SU-DHL-6 (cell line): ENCODE results near the gene HMGCR.

Source experiments
- CTCF ChIP-seq: fragments of 200-600 bp; sonication (generic); IDR thresholded peaks from one replicate; pipeline ENCODE4 v1.5.1; 2017; ENCODE audit warnings: antibody characterized with exemption, mild to moderate bottlenecking, low read length, moderate library complexity; ENCODE audit not compliant: insufficient read depth, poor library complexity, severe bottlenecking
- EZH2phosphoT487 ChIP-seq: fragments of 200-600 bp; sonication (generic), shearing (Covaris generic); conservative IDR thresholded peaks from 2 replicates; pipeline ENCODE4 v1.6.1; 2018; ENCODE audit warnings: mild to moderate bottlenecking, antibody characterized with exemption, low read length, moderate library complexity, mixed read lengths

DNA sequence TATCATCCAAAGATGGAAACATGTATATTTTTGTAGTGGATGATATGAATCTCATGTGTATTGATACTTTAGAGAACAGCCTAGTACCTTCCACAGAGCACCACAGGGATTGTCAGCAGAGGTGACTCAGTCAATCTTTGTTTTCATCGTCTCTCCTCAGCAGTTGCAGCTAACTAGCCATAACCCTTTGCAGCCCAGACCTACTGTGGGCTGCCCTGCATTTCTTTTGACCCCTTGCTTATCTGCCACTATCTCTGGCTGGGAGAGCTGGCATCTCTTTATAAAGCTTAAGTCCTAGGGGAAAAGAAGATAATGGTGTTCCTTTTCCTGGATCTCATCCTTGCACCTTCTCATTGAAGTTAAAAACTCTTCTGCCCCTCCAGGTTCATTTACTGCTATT is 28.7 kb downstream of the HMGCR start:
- TF ChIP-seq CTCF (no peak), EZH2phosphoT487 (no peak)
